HEK293T (cell line): ENCODE results near the gene EIPR1.

Experiments used
- CTCF ChIA-PET: fragments of 350-600 bp; formaldehyde crosslinking; extraction: SDS; loops from one replicate; lab custom pipeline; 2021; ENCODE audit warnings: antibody characterized with exemption, inconsistent platforms; lab: Yijun Ruan, JAX
- POLR2A ChIA-PET: fragments of 350-600 bp; formaldehyde crosslinking; extraction: SDS; loops from one replicate; lab custom pipeline; 2020; ENCODE audit warnings: antibody characterized with exemption, inconsistent platforms; lab: Yijun Ruan, JAX
- DNase-seq: peaks from one replicate; pipeline ENCODE4 v3.0.0; 2012; ENCODE audit warnings: mixed read lengths; ENCODE audit errors: extremely low spot score
- ARNT ChIP-seq: fragments of 450-650 bp; IDR thresholded peaks from 2 replicates; pipeline ENCODE4 v1.6.1; 2017; ENCODE audit warnings: mild to moderate bottlenecking
- BHLHE40 ChIP-seq: fragments of 450-650 bp; IDR thresholded peaks from 2 replicates; pipeline ENCODE4 v1.6.1; 2016; ENCODE audit warnings: mild to moderate bottlenecking, moderate library complexity, borderline replicate concordance
- CTBP1 ChIP-seq: fragments of 450-650 bp; IDR thresholded peaks from 2 replicates; pipeline ENCODE4 v1.6.1; 2016; ENCODE audit warnings: borderline replicate concordance
- ELF4 ChIP-seq: fragments of 450-650 bp; IDR thresholded peaks from 2 replicates; pipeline ENCODE4 v1.6.1; 2017; ENCODE audit warnings: antibody characterized with exemption
- FOXA1 ChIP-seq: fragments of 450-650 bp; IDR thresholded peaks from 2 replicates; pipeline ENCODE4 v1.6.1; 2016; ENCODE audit warnings: mild to moderate bottlenecking
- FOXK2 ChIP-seq: fragments of 450-650 bp; IDR thresholded peaks from 2 replicates; pipeline ENCODE4 v1.6.1; 2016; ENCODE audit warnings: mild to moderate bottlenecking
- FOXM1 ChIP-seq: fragments of 450-650 bp; IDR thresholded peaks from 2 replicates; pipeline ENCODE4 v1.6.1; 2017; ENCODE audit warnings: mild to moderate bottlenecking, borderline replicate concordance
- HDGF ChIP-seq: fragments of 450-650 bp; IDR thresholded peaks from 2 replicates; pipeline ENCODE4 v1.6.1; 2017; ENCODE audit warnings: antibody characterized with exemption, borderline replicate concordance
- L3MBTL2 ChIP-seq: fragments of 450-650 bp; conservative IDR thresholded peaks from 2 replicates; pipeline ENCODE4 v1.6.1; 2016; ENCODE audit warnings: mild to moderate bottlenecking
- LEF1 ChIP-seq: fragments of 450-650 bp; IDR thresholded peaks from 2 replicates; pipeline ENCODE4 v1.6.1; 2017; ENCODE audit warnings: mild to moderate bottlenecking, borderline replicate concordance
- NFRKB ChIP-seq: fragments of 450-650 bp; IDR thresholded peaks from 2 replicates; pipeline ENCODE4 v1.6.1; 2016; ENCODE audit warnings: mild to moderate bottlenecking, moderate library complexity
- PKNOX1 ChIP-seq: fragments of 450-650 bp; IDR thresholded peaks from 2 replicates; pipeline ENCODE4 v1.6.1; 2016
- SP1 ChIP-seq: fragments of 450-650 bp; IDR thresholded peaks from 2 replicates; pipeline ENCODE4 v1.6.1; 2017
- SUZ12 ChIP-seq: fragments of 450-650 bp; IDR thresholded peaks from 2 replicates; pipeline ENCODE4 v1.6.1; 2016; ENCODE audit warnings: mild to moderate bottlenecking
- TARDBP ChIP-seq: fragments of 450-650 bp; IDR thresholded peaks from 2 replicates; pipeline ENCODE4 v1.6.1; 2016
- ZNF384 ChIP-seq: fragments of 450-650 bp; IDR thresholded peaks from 2 replicates; pipeline ENCODE4 v1.6.1; 2016

Gene EIPR1

DNA sequence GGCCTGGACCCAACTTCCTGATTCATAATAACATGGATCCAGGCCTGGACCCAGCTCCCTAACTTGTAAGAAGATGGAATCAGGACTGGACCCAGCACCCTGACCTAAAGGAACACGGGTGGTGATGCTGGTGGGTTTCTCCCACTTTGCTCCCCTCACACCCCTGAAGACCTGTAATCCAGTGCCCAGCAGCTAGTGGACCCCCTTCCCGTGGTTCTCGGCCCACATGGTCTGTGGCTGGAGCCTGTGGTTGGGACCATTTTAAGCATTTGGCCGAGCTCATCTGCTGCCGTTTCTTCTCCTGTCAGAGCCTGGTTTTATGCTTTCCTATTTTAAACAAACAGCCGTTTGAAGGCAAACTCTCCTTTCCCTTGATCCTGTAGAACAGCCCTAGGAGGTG is 232.8 kb downstream of the EIPR1 start:
- ChIA-PET POLR2A (interaction anchor here (0.8 kb wide), 1 partner anchor 15 kb away, joined by 3 read pairs; no protein-coding TSS in a partner anchor), CTCF (no interaction called here)
- TF ChIP-seq FOXA1 (no peak), FOXK2 (no peak), CTBP1 (no peak), HDGF (no peak), BHLHE40 (no peak), NFRKB (no peak), ZNF384 (no peak), ARNT (no peak), PKNOX1 (no peak), ELF4 (no peak), L3MBTL2 (no peak), SP1 (no peak)
- DNase-seq: no peak

DNA sequence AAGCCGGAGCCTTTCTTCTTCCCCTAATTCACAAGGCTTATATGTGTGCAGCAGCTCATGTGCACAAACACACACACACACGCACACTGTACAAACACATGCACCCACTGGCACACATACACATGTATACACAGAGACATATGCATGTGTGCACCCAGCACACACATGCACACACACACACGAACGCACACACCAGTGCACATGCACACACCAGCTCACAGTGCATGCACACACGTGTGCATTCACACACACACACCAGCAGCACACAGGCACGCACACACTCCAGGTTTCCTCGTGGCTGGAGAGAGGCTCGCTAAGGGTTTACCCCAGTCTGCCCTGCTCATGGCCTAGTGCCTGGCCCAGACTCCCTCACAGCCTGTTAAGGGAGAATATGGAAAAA is 234.0 kb downstream of the EIPR1 start:
- POLR2A ChIA-PET: no interaction called here
- CTCF ChIA-PET: no interaction called here
- no peak for TF ChIP-seq HDGF
- TF ChIP-seq TARDBP: no peak
- TF ChIP-seq NFRKB: no peak
- TF ChIP-seq FOXK2: no peak
- TF ChIP-seq SUZ12: no peak
- TF ChIP-seq L3MBTL2: no peak
- TF ChIP-seq FOXM1: no peak
- no peak for TF ChIP-seq CTBP1
- TF ChIP-seq BHLHE40: no peak
- no peak for TF ChIP-seq FOXA1
- TF ChIP-seq PKNOX1: no peak
- TF ChIP-seq ARNT: no peak
- TF ChIP-seq ELF4: no peak
- TF ChIP-seq ZNF384: no peak
- no peak for TF ChIP-seq LEF1
- no peak for TF ChIP-seq SP1
- DNase-seq: no peak

GRCh38 chr2:3142961-3143571 is 234.6 kb downstream of the EIPR1 start:
- ChIA-PET POLR2A (no interaction called here), CTCF (no interaction called here)
- no peak for DNase-seq
- TF ChIP-seq SUZ12 (no peak), L3MBTL2 (no peak), PKNOX1 (no peak), CTBP1 (no peak), TARDBP (no peak), FOXK2 (no peak)

GRCh38 chr2:3142210-3142609 is 235.4 kb downstream of the EIPR1 start:
- CTCF ChIA-PET: no interaction called here
- POLR2A ChIA-PET: no interaction called here
- DNase-seq: no peak
- no peak for TF ChIP-seq ARNT
- no peak for TF ChIP-seq ELF4
- no peak for TF ChIP-seq FOXM1
- TF ChIP-seq HDGF: no peak
- TF ChIP-seq SP1: no peak
- no peak for TF ChIP-seq LEF1
- no peak for TF ChIP-seq ZNF384
- TF ChIP-seq SUZ12: no peak
- TF ChIP-seq CTBP1: no peak
- no peak for TF ChIP-seq FOXK2
- no peak for TF ChIP-seq PKNOX1
- no peak for TF ChIP-seq TARDBP
- TF ChIP-seq L3MBTL2: no peak
- no peak for TF ChIP-seq BHLHE40
- no peak for TF ChIP-seq NFRKB
- no peak for TF ChIP-seq FOXA1

DNA sequence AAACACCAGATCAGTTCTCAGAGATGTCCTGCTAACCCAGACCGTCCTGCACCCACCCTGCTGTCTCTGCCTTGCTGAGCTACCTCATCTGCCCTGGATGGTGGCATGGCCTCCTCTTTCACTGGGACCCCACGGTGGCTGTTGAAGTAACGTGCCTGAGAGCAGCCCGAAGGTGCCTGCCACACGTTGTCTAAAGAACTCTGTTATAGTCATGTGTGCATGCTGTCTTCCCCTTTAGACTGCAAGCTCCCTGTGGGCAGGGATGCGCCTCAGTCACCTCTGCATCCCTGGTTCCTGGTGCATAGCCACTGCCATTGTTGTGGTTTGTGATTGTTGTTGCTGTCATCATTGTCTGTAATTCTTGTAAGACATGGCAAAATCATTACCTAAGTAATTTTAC is 235.9 kb downstream of the EIPR1 start:
- no peak for TF ChIP-seq LEF1
- TF ChIP-seq FOXK2: no peak
- no peak for TF ChIP-seq HDGF
- TF ChIP-seq ARNT: no peak
- TF ChIP-seq ZNF384: no peak
- no peak for TF ChIP-seq SUZ12
- TF ChIP-seq SP1: no peak
- TF ChIP-seq NFRKB: no peak
- TF ChIP-seq PKNOX1: no peak
- no peak for TF ChIP-seq ELF4
- TF ChIP-seq FOXA1: no peak
- TF ChIP-seq TARDBP: no peak
- no peak for TF ChIP-seq L3MBTL2
- TF ChIP-seq BHLHE40: no peak
- no peak for TF ChIP-seq FOXM1
- TF ChIP-seq CTBP1: no peak
- ChIA-PET CTCF (no interaction called here), POLR2A (no interaction called here)
- DNase-seq: no peak

- no peak for DNase-seq
- ChIA-PET CTCF (no interaction called here), POLR2A (no interaction called here)
- TF ChIP-seq BHLHE40 (no peak), ZNF384 (no peak), SUZ12 (no peak), FOXK2 (no peak), PKNOX1 (no peak), ARNT (no peak), L3MBTL2 (no peak), FOXM1 (no peak), SP1 (no peak), ELF4 (no peak), FOXA1 (no peak), CTBP1 (no peak)
Measured at GRCh38 chr2:3139906-3140305, 237.7 kb downstream of the EIPR1 start.
